CD14-positive monocyte (primary cell): Measurements from ENCODE around the gene HIVEP3. TPM values are rescaled to one million over a fixed set of nuclear protein-coding genes. Genes with fewer than 3 reads are reported as not detected.

Source experiments
- DNase-seq, 3 donors: peaks; one replicate each; pipeline ENCODE4 v3.0.0-alpha.2; 2011 to 2022
- H2AFZ ChIP-seq: 2 replicates; pipeline ENCODE4 v1.6.0; 2012; ENCODE audit warnings: mild to moderate bottlenecking, low read depth, low read length, inconsistent platforms; ENCODE audit not compliant: insufficient read depth, poor library complexity, severe bottlenecking
- H3K27ac ChIP-seq, 2 donors: 1 replicate in 1 of 2; 2 replicates in 1 of 2; pipeline ENCODE4 v1.5.1; 2012 to 2013; ENCODE audit warnings: low read length in 2 of 2, control low read depth in 1 of 2, inconsistent platforms in 1 of 2, low read depth in 1 of 2, mild to moderate bottlenecking in 1 of 2
- H3K27me3 ChIP-seq, 2 donors: one replicate each; pipeline versions ENCODE4 v1.6.0 to v1.6.1; 2011 to 2013; ENCODE audit warnings: low read length in 2 of 2; ENCODE audit not compliant: control insufficient read depth in 2 of 2, insufficient read depth in 2 of 2
- H3K36me3 ChIP-seq, 2 donors: replicated peaks in 1 of 2; 1 replicate in 1 of 2; 2 replicates in 1 of 2; pipeline versions ENCODE4 v1.5.1 to v1.6.1; 2012 to 2013; ENCODE audit warnings: low read length in 2 of 2, control low read depth in 1 of 2, inconsistent platforms in 1 of 2, mild to moderate bottlenecking in 1 of 2; ENCODE audit not compliant: insufficient read depth in 2 of 2, control insufficient read depth in 1 of 2
- H3K4me1 ChIP-seq, 2 donors: 1 replicate in 1 of 2; 2 replicates in 1 of 2; pipeline versions ENCODE4 v1.5.1 to v1.6.1; 2012 to 2013; ENCODE audit warnings: low read length in 2 of 2, control low read depth in 1 of 2, inconsistent platforms in 1 of 2, mild to moderate bottlenecking in 1 of 2, moderate library complexity in 1 of 2; ENCODE audit not compliant: insufficient read depth in 2 of 2, control insufficient read depth in 1 of 2
- H3K4me2 ChIP-seq: replicated peaks from 2 replicates; pipeline ENCODE3; 2012; ENCODE audit warnings: low read length, moderate library complexity, mild to moderate bottlenecking; ENCODE audit not compliant: poor library complexity, severe bottlenecking; ENCODE audit errors: extremely low read depth
- H3K4me3 ChIP-seq, 3 experiments: fragments of 200-600 bp in 1 of 3; sonication (generic) in 1 of 3; replicated peaks in 1 of 3; 1 replicate in 2 of 3; 2 replicates in 1 of 3; pipeline ENCODE4 v1.5.1; 2011 to 2013; ENCODE audit warnings: low read length in 3 of 3, mild to moderate bottlenecking in 3 of 3, control low read depth in 2 of 3, low read depth in 2 of 3, inconsistent platforms in 1 of 3, moderate library complexity in 1 of 3
- H3K79me2 ChIP-seq: 2 replicates; pipeline ENCODE4 v1.6.0; 2012; ENCODE audit warnings: mild to moderate bottlenecking, control low read depth, inconsistent platforms, low read length, moderate library complexity; ENCODE audit not compliant: insufficient read depth
- H3K9ac ChIP-seq: 2 replicates; pipeline ENCODE4 v1.6.0; 2017; ENCODE audit warnings: low read length, mild to moderate bottlenecking; ENCODE audit not compliant: insufficient read depth, poor library complexity, severe bottlenecking
- H3K9me3 ChIP-seq, 2 donors: replicated peaks in 1 of 2; 1 replicate in 1 of 2; 2 replicates in 1 of 2; pipeline versions ENCODE4 v1.5.1 to v1.6.1; 2012 to 2013; ENCODE audit warnings: low read length in 2 of 2, control low read depth in 1 of 2; ENCODE audit not compliant: control insufficient read depth in 1 of 2, insufficient read depth in 1 of 2
- H4K20me1 ChIP-seq: 2 replicates; pipeline ENCODE4 v1.6.0; 2012; ENCODE audit warnings: mild to moderate bottlenecking, low read length, control low read depth, moderate library complexity; ENCODE audit not compliant: insufficient read depth
- H3K27ac Mint-ChIP-seq, 7 donors: one replicate each; pipeline ENCODE4 v1.8.0; 2020; ENCODE audit warnings: mild to moderate bottlenecking in 7 of 7, mixed read lengths in 7 of 7, moderate library complexity in 6 of 7, inconsistent platforms in 2 of 7
- H3K27me3 Mint-ChIP-seq, 3 donors: one replicate each; pipeline ENCODE4 v1.8.0; 2021 to 2022; ENCODE audit warnings: low read depth in 3 of 3, mild to moderate bottlenecking in 3 of 3, mixed read lengths in 3 of 3, moderate library complexity in 3 of 3, inconsistent platforms in 1 of 3
- H3K36me3 Mint-ChIP-seq, 2 donors: one replicate each; pipeline ENCODE4 v1.8.0; 2020; ENCODE audit warnings: mixed read lengths in 2 of 2, inconsistent platforms in 1 of 2, mild to moderate bottlenecking in 1 of 2
- H3K4me1 Mint-ChIP-seq: one replicate; pipeline ENCODE4 v1.8.0; 2020; ENCODE audit warnings: mild to moderate bottlenecking, mixed read lengths
- H3K4me3 Mint-ChIP-seq, 2 donors: one replicate each; pipeline ENCODE4 v1.8.0; 2020; ENCODE audit warnings: mild to moderate bottlenecking in 2 of 2, mixed read lengths in 2 of 2, moderate library complexity in 1 of 2
- H3K9me3 Mint-ChIP-seq, 7 donors: one replicate each; pipeline ENCODE4 v1.8.0; 2020 to 2022; ENCODE audit warnings: mixed read lengths in 7 of 7, mild to moderate bottlenecking in 6 of 7, moderate library complexity in 6 of 7, inconsistent platforms in 2 of 7
- CTCF ChIP-seq: fragments of 200-600 bp; IDR thresholded peaks from one replicate; pipeline ENCODE4 v1.8.0; 2022; ENCODE audit warnings: antibody characterized with exemption, mild to moderate bottlenecking
- WGBS: methylation state at CpG from one replicate; pipeline ENCODE4 v1.1.5; 2013; ENCODE audit warnings: missing lambda C conversion rate; ENCODE audit not compliant: insufficient coverage; 5-methylcytosine and 5-hydroxymethylcytosine counted together
- intact Hi-C, 2 donors: fragments of 100-400 bp; cut with micrococcal nuclease; formaldehyde crosslinking; loops; one replicate each; pipeline versions ENCODE4 v1.15.0 to v1.15.1; 2023
- polyA plus RNA-seq, 3 donors: library from polyadenylated mRNA; depleted of rRNA in 1 of 3; unstranded in 2 of 3; stranded (reverse) in 1 of 3; fragments of 300-500 nt in 2 of 3; fragments of >200 nt in 1 of 3; fragmentation: Illumina TruSeq in 2 of 3; gene quantifications; 1 replicate in 2 of 3; 2 replicates in 1 of 3; pipeline ENCODE4 v1.2.3, GENCODE V29; 2012 to 2021

Gene HIVEP3
- polyA plus RNA-seq, 3 donors, result 1.2 to 3.7 (median 1.8) TPM

GRCh38 chr1:41957568-41957967 is 38.8 kb upstream of the HIVEP3 start:
- WGBS, result 100% methylated on average over 3 of the region's 3 CpGs
- no peak overlapping the region for H2AFZ ChIP-seq
- no peaks in the 10 kb centered on the region for H3K4me1 ChIP-seq
- Mint-ChIP-seq H3K27me3 (no peaks in the 10 kb centered on the region), H3K9me3 (peaks cover 0 to 4% (median 0%) of the 10 kb centered on the region in 7 donors), H3K27ac (no peak overlapping the region), H3K36me3 (no peaks in the 10 kb centered on the region), H3K4me1 (peaks cover 5% of the 10 kb centered on the region), H3K4me3 (no peak overlapping the region)
- no peak for TF ChIP-seq CTCF
- no peaks in the 10 kb centered on the region for H4K20me1 ChIP-seq
- intact Hi-C loops, result no loop called here
- H3K4me3 ChIP-seq, result no peak overlapping the region
- H3K27me3 ChIP-seq, result no peaks in the 10 kb centered on the region
- no peak overlapping the region for H3K9ac ChIP-seq
- H3K27ac ChIP-seq, result no peak overlapping the region
- H3K36me3 ChIP-seq, result no peaks in the 10 kb centered on the region
- no peak for DNase-seq
- H3K4me2 ChIP-seq, result no peak overlapping the region
- no peaks in the 10 kb centered on the region for H3K79me2 ChIP-seq
- no peaks in the 10 kb centered on the region for H3K9me3 ChIP-seq

GRCh38 chr1:41955461-41956159 is 36.9 kb upstream of the HIVEP3 start:
- 71% methylated on average over 4 of the region's 9 CpGs for WGBS
- Mint-ChIP-seq H3K27me3 (no peaks in the 10 kb centered on the region), H3K36me3 (no peaks in the 10 kb centered on the region), H3K4me1 (peaks cover 5% of the 10 kb centered on the region), H3K27ac (no peak overlapping the region), H3K4me3 (no peak overlapping the region), H3K9me3 (peaks cover 0 to 8% (median 2%) of the 10 kb centered on the region in 7 donors)
- DNase-seq, result peak in 1 of 3 donors; percentile 7
- Histone ChIP-seq H3K27ac (no peak overlapping the region), H3K36me3 (no peaks in the 10 kb centered on the region), H3K9ac (no peak overlapping the region), H3K4me1 (no peaks in the 10 kb centered on the region), H3K9me3 (no peaks in the 10 kb centered on the region), H2AFZ (no peak overlapping the region), H3K79me2 (no peaks in the 10 kb centered on the region), H4K20me1 (no peaks in the 10 kb centered on the region), H3K4me3 (no peak overlapping the region), H3K4me2 (no peak overlapping the region), H3K27me3 (no peaks in the 10 kb centered on the region)
- TF ChIP-seq CTCF, result no peak
- intact Hi-C loops, result no loop called here
